ENCODE results near the gene ABCF2. TPM values are rescaled to one million over a fixed set of nuclear protein-coding genes. Genes with fewer than 3 reads are reported as not detected.

Gene ABCF2
- total RNA-seq, 4 donors from 2014 or later = 27.0 to 44.7 (median 40.5) TPM

DNA sequence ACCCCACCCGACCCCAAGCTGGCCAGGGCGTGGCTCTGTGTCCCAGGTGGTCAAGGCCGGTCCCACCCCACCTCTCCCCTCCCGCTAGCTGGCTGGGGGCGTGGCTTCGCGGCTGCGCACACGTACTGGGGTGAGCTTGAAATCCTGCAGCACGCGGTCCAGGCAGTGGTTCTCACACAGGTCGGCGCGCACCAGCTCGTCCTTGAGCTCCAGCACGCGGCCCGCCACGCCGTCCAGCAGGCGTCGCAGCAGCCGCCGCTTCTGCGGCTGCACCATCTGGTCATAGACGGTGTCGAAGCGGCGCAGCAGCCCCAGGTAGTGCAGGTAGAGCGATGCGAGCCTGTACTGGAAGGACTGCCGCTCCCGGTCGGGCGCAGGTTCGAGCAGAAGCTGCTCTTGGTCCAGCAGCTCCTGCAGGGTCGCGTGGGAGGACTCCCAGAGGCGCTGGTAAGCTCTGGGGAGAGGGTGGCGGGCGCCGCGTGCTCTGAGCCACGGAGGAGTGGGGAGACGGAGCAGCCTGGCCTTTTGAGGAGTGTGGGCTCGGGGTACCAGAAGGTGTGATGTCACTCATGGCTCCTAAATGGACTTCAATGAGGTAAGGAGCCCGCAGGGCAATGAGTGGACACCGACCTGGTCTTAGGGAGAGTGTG is 22.5 kb downstream of the ABCF2 start:
- WGBS, 2 donors = 78 to 84% methylated on average over 5 to 9 of the region's 48 CpGs

GRCh38 chr7:151202836-151203235 is 24.2 kb downstream of the ABCF2 start:
- Histone ChIP-seq H3K27me3 (peaks cover 0 to 47% (median 0%) of the 10 kb centered on the region in 4 donors), H3K27ac (no peak overlapping the region), H3K9me3 (no peaks in the 10 kb centered on the region), H3K36me3 (no peaks in the 10 kb centered on the region), H3K4me3 (no peak overlapping the region), H3K4me1 (peaks cover 0 to 9% (median 0%) of the 10 kb centered on the region in 3 donors)
- intact Hi-C loops (cut with DNase I) = no loop called here
- no peak for DNase-seq
- WGBS, 2 donors = 92 to 95% methylated on average over 7 to 8 of the region's 9 CpGs
- no peak for TF ChIP-seq POLR2A (IDR thresholded peaks at IDR 0.05)
- TF ChIP-seq, protein P1, sequence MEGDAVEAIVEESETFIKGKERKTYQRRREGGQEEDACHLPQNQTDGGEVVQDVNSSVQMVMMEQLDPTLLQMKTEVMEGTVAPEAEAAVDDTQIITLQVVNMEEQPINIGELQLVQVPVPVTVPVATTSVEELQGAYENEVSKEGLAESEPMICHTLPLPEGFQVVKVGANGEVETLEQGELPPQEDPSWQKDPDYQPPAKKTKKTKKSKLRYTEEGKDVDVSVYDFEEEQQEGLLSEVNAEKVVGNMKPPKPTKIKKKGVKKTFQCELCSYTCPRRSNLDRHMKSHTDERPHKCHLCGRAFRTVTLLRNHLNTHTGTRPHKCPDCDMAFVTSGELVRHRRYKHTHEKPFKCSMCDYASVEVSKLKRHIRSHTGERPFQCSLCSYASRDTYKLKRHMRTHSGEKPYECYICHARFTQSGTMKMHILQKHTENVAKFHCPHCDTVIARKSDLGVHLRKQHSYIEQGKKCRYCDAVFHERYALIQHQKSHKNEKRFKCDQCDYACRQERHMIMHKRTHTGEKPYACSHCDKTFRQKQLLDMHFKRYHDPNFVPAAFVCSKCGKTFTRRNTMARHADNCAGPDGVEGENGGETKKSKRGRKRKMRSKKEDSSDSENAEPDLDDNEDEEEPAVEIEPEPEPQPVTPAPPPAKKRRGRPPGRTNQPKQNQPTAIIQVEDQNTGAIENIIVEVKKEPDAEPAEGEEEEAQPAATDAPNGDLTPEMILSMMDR (IDR thresholded peaks at IDR 0.05) = no peak

More for the DNA sequence above, 22.5 kb downstream of the ABCF2 start:
- Histone ChIP-seq H3K4me1 (peaks cover 0 to 3% (median 0%) of the 10 kb centered on the region in 3 donors), H3K36me3 (no peaks in the 10 kb centered on the region), H3K4me3 (no peak overlapping the region), H3K27me3 (peaks cover 0 to 40% (median 0%) of the 10 kb centered on the region in 4 donors), H3K27ac (no peak overlapping the region), H3K9me3 (no peaks in the 10 kb centered on the region)
- no peak for DNase-seq
- intact Hi-C loops (cut with DNase I) = no loop called here
- TF ChIP-seq POLR2A (IDR thresholded peaks at IDR 0.05) = no peak
- TF ChIP-seq, protein P1 (IDR thresholded peaks at IDR 0.05) = no peak

DNA sequence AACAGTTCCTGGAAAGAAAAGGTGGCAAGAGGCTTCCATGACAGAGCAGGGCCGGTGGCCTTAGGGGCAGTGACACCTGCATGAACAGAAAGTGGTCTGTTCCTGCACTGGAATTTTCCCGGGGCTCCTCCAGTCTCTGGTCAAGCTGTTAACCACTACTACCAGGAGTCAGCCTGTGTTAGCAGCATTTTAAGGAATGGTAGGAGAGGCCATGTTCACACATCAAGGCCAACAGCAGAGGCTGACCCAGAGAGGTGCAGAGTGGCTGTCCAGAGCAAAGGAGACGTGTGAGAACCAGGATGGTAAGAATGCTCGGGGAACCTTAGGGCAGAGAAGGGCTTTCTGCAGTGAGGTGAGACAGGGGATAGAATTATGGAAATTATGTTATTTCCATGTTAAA is 25.3 kb downstream of the ABCF2 start:
- intact Hi-C loops (cut with DNase I) = no loop called here
- H3K27ac ChIP-seq = no peak overlapping the region
- peaks cover 0 to 47% (median 0%) of the 10 kb centered on the region in 4 donors for H3K27me3 ChIP-seq
- TF ChIP-seq, protein P1 (IDR thresholded peaks at IDR 0.05) = no peak
- no peak for TF ChIP-seq POLR2A (IDR thresholded peaks at IDR 0.05)
- no peaks in the 10 kb centered on the region for H3K36me3 ChIP-seq
- no peak overlapping the region for H3K4me3 ChIP-seq
- DNase-seq = no peak
- H3K9me3 ChIP-seq = no peaks in the 10 kb centered on the region
- peaks cover 0 to 9% (median 0%) of the 10 kb centered on the region in 3 donors for H3K4me1 ChIP-seq
- WGBS, 2 donors = 70 to 83% methylated on average over 3 to 4 of the region's 4 CpGs

- H3K36me3 ChIP-seq = no peaks in the 10 kb centered on the region
- no peak overlapping the region for H3K4me3 ChIP-seq
- no peaks in the 10 kb centered on the region for H3K9me3 ChIP-seq
- 64 to 74% methylated on average over 3 of the region's 3 CpGs for WGBS, 2 donors
- H3K27ac ChIP-seq = no peak overlapping the region
- intact Hi-C loops (cut with DNase I) = no loop called here
- peaks cover 0 to 47% (median 0%) of the 10 kb centered on the region in 4 donors for H3K27me3 ChIP-seq
- TF ChIP-seq, protein P1 (IDR thresholded peaks at IDR 0.05) = no peak
- TF ChIP-seq POLR2A (IDR thresholded peaks at IDR 0.05) = no peak
- DNase-seq = no peak
- H3K4me1 ChIP-seq = peaks cover 0 to 9% (median 0%) of the 10 kb centered on the region in 3 donors
Measured at GRCh38 chr7:151201344-151201743, 25.7 kb downstream of the ABCF2 start.

GRCh38 chr7:151198945-151199848 is 27.8 kb downstream of the ABCF2 start:
- H3K4me1 ChIP-seq = peaks cover 0 to 9% (median 0%) of the 10 kb centered on the region in 3 donors
- H3K36me3 ChIP-seq = no peaks in the 10 kb centered on the region
- peaks cover 0 to 40% (median 0%) of the 10 kb centered on the region in 4 donors for H3K27me3 ChIP-seq
- H3K4me3 ChIP-seq = no peak overlapping the region
- H3K27ac ChIP-seq = no peak overlapping the region
- intact Hi-C loops (cut with DNase I) = no loop called here
- H3K9me3 ChIP-seq = no peaks in the 10 kb centered on the region
- DNase-seq = no peak
- WGBS, 2 donors = 32 to 59% methylated on average over 18 to 27 of the region's 30 CpGs
- no peak for TF ChIP-seq POLR2A (IDR thresholded peaks at IDR 0.05)
- TF ChIP-seq, protein P1 (IDR thresholded peaks at IDR 0.05) = no peak
